Endothelial cell of umbilical vein (primary cell): ENCODE results near the gene IRF5. TPM values are rescaled to one million over a fixed set of nuclear protein-coding genes. Genes with fewer than 3 reads are reported as not detected.

Experiments used
- BruUV-seq: library from RNA; stranded (reverse); fragments of 400-500 nt; replicated peaks from 2 replicates; lab custom pipeline; 2021; lab: Mats Ljungman, UMichigan
- CTCF ChIA-PET: fragments of 300-600, 350-600 bp; sonication (Branson Sonifier 250); formaldehyde crosslinking; loops from one replicate; lab custom pipeline; 2021; ENCODE audit warnings: antibody characterized with exemption, inconsistent platforms; lab: Charles Lee
- POLR2A ChIA-PET: fragments of 300-600, 350-600 bp; sonication (Branson Sonifier 250); formaldehyde crosslinking; loops from one replicate; lab custom pipeline; 2021; ENCODE audit warnings: antibody characterized with exemption, inconsistent platforms; lab: Charles Lee
- DNase-seq: peaks from one replicate; pipeline ENCODE4 v3.0.0-alpha.2; 2011; ENCODE audit warnings: low read depth, low spot score
- FAIRE-seq: peaks from 2 replicates; lab custom pipeline; 2011; peaks lifted over from hg19 to GRCh38; lab: Jason Lieb, UNC
- H2AFZ ChIP-seq: 2 replicates; pipeline ENCODE4 v1.6.0; 2012; ENCODE audit warnings: low read depth, low read length, control low read depth, inconsistent platforms
- H3K27ac ChIP-seq: 2 replicates; pipeline ENCODE4 v1.5.1; 2011; ENCODE audit warnings: low read depth, mild to moderate bottlenecking, control low read depth, low read length, moderate library complexity; ENCODE audit not compliant: insufficient read depth
- H3K27me3 ChIP-seq, 2 experiments: 2 replicates each; pipeline versions ENCODE4 v1.6.0 to v1.6.1; 2011; ENCODE audit warnings: low read length in 2 of 2, mixed read lengths in 1 of 2; ENCODE audit not compliant: control insufficient read depth in 2 of 2, insufficient read depth in 2 of 2
- H3K36me3 ChIP-seq, 2 experiments: 2 replicates in 1 of 2; 3 replicates in 1 of 2; pipeline ENCODE4 v1.5.1; 2011; ENCODE audit warnings: low read length in 2 of 2, mild to moderate bottlenecking in 1 of 2, moderate library complexity in 1 of 2; ENCODE audit not compliant: control insufficient read depth in 2 of 2, insufficient read depth in 2 of 2; ENCODE audit errors: extremely low read depth in 1 of 2
- H3K4me1 ChIP-seq: 3 replicates; pipeline ENCODE4 v1.5.1; 2011; ENCODE audit warnings: mild to moderate bottlenecking, low read length; ENCODE audit not compliant: control insufficient read depth, insufficient read depth; ENCODE audit errors: extremely low read depth
- H3K4me2 ChIP-seq: 2 replicates; pipeline ENCODE4 v1.6.1; 2011; ENCODE audit warnings: low read length, control low read depth, mixed read lengths; ENCODE audit not compliant: insufficient read depth
- H3K4me3 ChIP-seq, 3 experiments: fragments of 200-600 bp in 1 of 3; sonication (generic), shearing (Covaris generic) in 1 of 3; replicated peaks in 1 of 3; 2 replicates each; pipeline ENCODE4 v1.5.1; 2011 to 2016; ENCODE audit warnings: control low read depth in 3 of 3, low read length in 3 of 3, mild to moderate bottlenecking in 2 of 3, inconsistent platforms in 1 of 3, low read depth in 1 of 3, moderate library complexity in 1 of 3; ENCODE audit not compliant: insufficient read depth in 1 of 3
- H3K79me2 ChIP-seq: 2 replicates; pipeline ENCODE4 v1.6.0; 2012; ENCODE audit warnings: low read length, inconsistent platforms; ENCODE audit not compliant: control insufficient read depth, insufficient read depth
- H3K9ac ChIP-seq: replicated peaks from 2 replicates; pipeline ENCODE3; 2011; ENCODE audit warnings: low read length, control low read depth; ENCODE audit not compliant: insufficient read depth; ENCODE audit errors: extremely low read depth
- H3K9me1 ChIP-seq: replicated peaks from 3 replicates; pipeline ENCODE4 v1.6.0; 2011; ENCODE audit warnings: mild to moderate bottlenecking, low read length; ENCODE audit not compliant: control insufficient read depth, insufficient read depth; ENCODE audit errors: extremely low read depth
- H3K9me3 ChIP-seq: replicated peaks from 2 replicates; pipeline ENCODE4 v1.5.1; 2012; ENCODE audit warnings: low read length, inconsistent platforms; ENCODE audit not compliant: control insufficient read depth, insufficient read depth
- H4K20me1 ChIP-seq: replicated peaks from 2 replicates; pipeline ENCODE3; 2011; ENCODE audit warnings: mild to moderate bottlenecking, low read length; ENCODE audit not compliant: control insufficient read depth, insufficient read depth; ENCODE audit errors: extremely low read depth
- CTCF ChIP-seq, 2 donors: IDR thresholded peaks; 1 replicate in 1 of 2; 2 replicates in 1 of 2; pipeline ENCODE4 v1.5.1; 2011; ENCODE audit warnings: low read length in 2 of 2, mild to moderate bottlenecking in 2 of 2, moderate library complexity in 2 of 2, control low read depth in 1 of 2, inconsistent platforms in 1 of 2, low read depth in 1 of 2; ENCODE audit not compliant: insufficient read depth in 1 of 2; ENCODE audit errors: extremely low read depth in 1 of 2
- EZH2 ChIP-seq: IDR thresholded peaks from 2 replicates; pipeline ENCODE4 v1.6.1; 2012; ENCODE audit warnings: borderline replicate concordance, low read depth, mild to moderate bottlenecking, moderate library complexity, low read length, inconsistent platforms; ENCODE audit not compliant: severe bottlenecking
- FOS ChIP-seq: IDR thresholded peaks from 2 replicates; pipeline ENCODE4 v1.6.1; 2011; ENCODE audit warnings: mild to moderate bottlenecking, low read length, moderate library complexity, borderline replicate concordance; ENCODE audit not compliant: insufficient read depth
- GATA2 ChIP-seq: IDR thresholded peaks from 2 replicates; pipeline ENCODE4 v1.7.0; 2011; ENCODE audit warnings: low read depth, mild to moderate bottlenecking, moderate library complexity, mixed read lengths, low read length; ENCODE audit not compliant: insufficient read length, insufficient read depth
- JUN ChIP-seq: IDR thresholded peaks from 2 replicates; pipeline ENCODE4 v1.6.1; 2011; ENCODE audit warnings: borderline replicate concordance, low read depth; ENCODE audit not compliant: insufficient read length, insufficient read depth
- MAX ChIP-seq: IDR thresholded peaks from 2 replicates; pipeline ENCODE4 v1.6.1; 2011; ENCODE audit not compliant: insufficient read depth, insufficient read length
- MYC ChIP-seq: IDR thresholded peaks from one replicate; pipeline ENCODE4 v1.6.1; 2011; ENCODE audit warnings: mild to moderate bottlenecking, low read depth, low read length
- POLR2A ChIP-seq: IDR thresholded peaks from 2 replicates; pipeline ENCODE4 v1.6.1; 2012; ENCODE audit warnings: low read depth, mild to moderate bottlenecking, control low read depth, low read length
- POLR2AphosphoS5 ChIP-seq: IDR thresholded peaks from 2 replicates; pipeline ENCODE4 v1.6.1; 2012; ENCODE audit warnings: low read depth, mild to moderate bottlenecking, control low read depth, low read length, moderate library complexity; ENCODE audit not compliant: insufficient read depth
- dilution Hi-C: fragments of 300-500 bp; cut with MboI; formaldehyde crosslinking; loops from one replicate; pipeline ENCODE4 v1.15.0; 2019; ENCODE audit warnings: low sequenced_read_pairs; ENCODE audit not compliant: extremely low pct_ligation_motif_present
- intact Hi-C: fragments of 100-400 bp; cut with micrococcal nuclease; formaldehyde crosslinking; loops from one replicate; pipeline ENCODE4 v1.10.0; 2022
- polyA plus RNA-seq, 4 experiments: library from polyadenylated mRNA; depleted of rRNA in 3 of 4; stranded (reverse) in 3 of 4; unstranded in 1 of 4; fragments of >200 nt; gene quantifications; 2 replicates each; pipeline versions ENCODE4 v1.2.1 to v1.2.3, GENCODE V29; 2011 to 2012; ENCODE audit warnings: missing spikeins in 1 of 4
- total RNA-seq: library from RNA; stranded (reverse); gene quantifications from 2 replicates; pipeline ENCODE4 v1.2.3, GENCODE V29; 2021

Gene IRF5
- total and polyA plus RNA-seq, 2 donors (not counting 3 experiments of a cell fraction or from before 2014, with no cell fraction given), result 0.31 to 0.36 TPM

- no peaks in the 10 kb centered on the region for H3K36me3 ChIP-seq
- no peak for DNase-seq
- dilution Hi-C loops, result no loop called here
- H3K4me1 ChIP-seq, result no peaks in the 10 kb centered on the region
- no peak overlapping the region for H3K4me3 ChIP-seq
- H3K27ac ChIP-seq, result no peak overlapping the region
- TF ChIP-seq POLR2A (no peak), JUN (no peak), MYC (no peak), MAX (no peak), POLR2AphosphoS5 (no peak), FOS (no peak), CTCF (IDR thresholded peaks at IDR 0.05; ENCODE audit: extremely low read depth in 1 of 2, insufficient read depth in 1 of 2, low read depth in 1 of 2, low read length in 2 of 2) (no peak), GATA2 (no peak), EZH2 (no peak)
- no TSS peak for BruUV-seq
- no peaks in the 10 kb centered on the region for H3K79me2 ChIP-seq
- no peak overlapping the region for H2AFZ ChIP-seq
- ChIA-PET POLR2A (no interaction called here), CTCF (no interaction called here)
- no peak overlapping the region for H3K9ac ChIP-seq
- H3K9me3 ChIP-seq, result no peaks in the 10 kb centered on the region
- no peaks in the 10 kb centered on the region for H4K20me1 ChIP-seq
- FAIRE-seq, result no peak
- no peak overlapping the region for H3K4me2 ChIP-seq
- peaks cover 6 to 14% of the 10 kb centered on the region in 2 experiments for H3K27me3 ChIP-seq
- intact Hi-C loops, result no loop called here
- no peaks in the 10 kb centered on the region for H3K9me1 ChIP-seq
These were observed 48.6 kb upstream of the IRF5 start for GRCh38 chr7:128889121-128889520.
